HepG2 (cell line): Measurements from ENCODE around the gene CENPP. TPM values are rescaled to one million over a fixed set of nuclear protein-coding genes. Genes with fewer than 3 reads are reported as not detected.

Experiments used
- NR2F1 ChIP-seq, 2 experiments: fragments of 450-650 bp in 1 of 2; formaldehyde crosslinking in 1 of 2; IDR thresholded peaks; 2 replicates each; pipeline versions ENCODE4 v1.5.0 to v1.6.1; 2016 to 2020; ENCODE audit warnings: mild to moderate bottlenecking in 1 of 2, missing compliant biosample characterization in 1 of 2, missing genetic modification reagents in 1 of 2, moderate library complexity in 1 of 2
- ZFP36L2 ChIP-seq: sonication (generic); formaldehyde crosslinking; IDR thresholded peaks from 2 replicates; pipeline ENCODE4 v1.4.0; 2020; ENCODE audit warnings: missing genetic modification reagents
- ZNF318 ChIP-seq: sonication (generic); formaldehyde crosslinking; IDR thresholded peaks from 2 replicates; pipeline ENCODE4 v1.4.0; 2020; ENCODE audit warnings: mild to moderate bottlenecking, missing genetic modification reagents
- ZNF713 ChIP-seq: sonication (generic); formaldehyde crosslinking; IDR thresholded peaks from 2 replicates; pipeline ENCODE4 v1.4.0; 2020; ENCODE audit warnings: mild to moderate bottlenecking, missing genetic modification reagents
- ZNF781 ChIP-seq: sonication (generic); formaldehyde crosslinking; IDR thresholded peaks from 2 replicates; pipeline ENCODE4 v1.5.1; 2020; ENCODE audit warnings: borderline replicate concordance, mild to moderate bottlenecking, missing genetic modification reagents; ENCODE audit errors: not compliant biosample characterization
- ZSCAN29 ChIP-seq: sonication (generic); formaldehyde crosslinking; conservative IDR thresholded peaks from 2 replicates; pipeline ENCODE4 v1.4.0; 2020; ENCODE audit warnings: mild to moderate bottlenecking, missing genetic modification reagents
- polyA plus RNA-seq, 8 experiments: library from polyadenylated mRNA; depleted of rRNA in 3 of 8; stranded (reverse) in 7 of 8; unstranded in 1 of 8; fragments of >200 nt; fragmentation: Illumina TruSeq in 4 of 8; extraction: Trizol in 4 of 8; gene quantifications; 2 replicates each; pipeline versions ENCODE4 v1.2.1 to v1.2.3, GENCODE V29; 2011 to 2016; ENCODE audit warnings: low read depth in 4 of 8, missing spikeins in 1 of 8, mixed read lengths in 1 of 8; ENCODE audit not compliant: insufficient read depth in 1 of 8
- total RNA-seq, 5 experiments: library from RNA; depleted of rRNA; stranded (reverse); fragments of >200 nt; fragmentation: Illumina TruSeq; extraction: Trizol; gene quantifications; 2 replicates each; pipeline ENCODE4 v1.2.3, GENCODE V29; 2016; ENCODE audit warnings: low read depth in 1 of 5

Gene CENPP
- total and polyA plus RNA-seq, 2 of the 13 experiments (the other 11 are each of a cell fraction or from before 2014, with no cell fraction given) = 2.0 to 11.4 TPM

GRCh38 chr9:92640398-92641091 is 314.8 kb downstream of the CENPP start (continued):
- TF ChIP-seq ZNF781 (CRISPR knock-in tag) (no peak), ZFP36L2 (CRISPR knock-in tag) (no peak), ZNF318 (CRISPR knock-in tag) (no peak), ZNF713 (CRISPR knock-in tag) (no peak), NR2F1 (CRISPR knock-in tag; IDR thresholded peaks at IDR 0.05) (no peak), ZSCAN29 (CRISPR knock-in tag) (no peak)
